Cardiac septum (tissue), 1 donor: ENCODE data around the gene RASA3. TPM values are rescaled to one million over a fixed set of nuclear protein-coding genes. Genes with fewer than 3 reads are reported as not detected.
"Not testable (repeated sequence)": the region's sequence is repeated elsewhere in the genome, so short reads cannot be mapped to it uniquely, and the experiment has no call there.

Experiments
- DNase-seq: peaks from one replicate; pipeline ENCODE4 v3.0.0-alpha.2; 2020; ENCODE audit warnings: low spot score
- intact Hi-C: fragments of 100-400 bp; cut with DNase I; formaldehyde crosslinking; loops from one replicate; pipeline ENCODE4 v1.14.0; 2022
- total RNA-seq: library from RNA; stranded (reverse); fragmentation: NEBNext Ultra II Directional; extraction: Animal tissue kit (Norgen Biotek cat#: 25700); gene quantifications from one replicate; pipeline ENCODE4 v1.2.1, GENCODE V29; 2021
- donor health status: DM: no; HTN: no; CAD: no.

RASA3 gene
- total RNA-seq, 1 donor from 2014 or later, result 9.7 TPM

- DNase-seq, result peak; percentile 47
- intact Hi-C loops, result no loop called here
These were observed 55.9 kb downstream of the RASA3 start for GRCh38 chr13:114076329-114077090.

GRCh38 chr13:114075811-114076210 lies 56.6 kb downstream of the RASA3 start:
- peak; percentile 19 for DNase-seq
- intact Hi-C loops, result not testable (repeated sequence)

- intact Hi-C loops, result no loop called here
- DNase-seq, result peak; percentile 68
These were observed 57.6 kb downstream of the RASA3 start for GRCh38 chr13:114074671-114075315.

- peak; percentile 10 for DNase-seq
- intact Hi-C loops, result no loop called here
These were observed 58.4 kb downstream of the RASA3 start for GRCh38 chr13:114073881-114074612.

GRCh38 chr13:114072421-114072820 lies 60.0 kb downstream of the RASA3 start:
- DNase-seq, result peak; percentile 29
- intact Hi-C loops, result no loop called here

- DNase-seq, result peak; percentile 71
- intact Hi-C loops, result no loop called here
These were observed 60.4 kb downstream of the RASA3 start for GRCh38 chr13:114071991-114072390.

- DNase-seq, result peak; percentile 17
- intact Hi-C loops, result no loop called here
These were observed 61.0 kb downstream of the RASA3 start for GRCh38 chr13:114071410-114071809.

- peak; percentile 46 for DNase-seq
- intact Hi-C loops, result no loop called here
These were observed 62.2 kb downstream of the RASA3 start for GRCh38 chr13:114070098-114070799.

- DNase-seq, result no peak
- intact Hi-C loops, result no loop called here
These were observed 62.9 kb downstream of the RASA3 start for GRCh38 chr13:114069376-114070097.

GRCh38 chr13:114068656-114069318 lies 63.6 kb downstream of the RASA3 start:
- intact Hi-C loops, result no loop called here
- DNase-seq, result peak; percentile 74

- no peak for DNase-seq
- intact Hi-C loops, result no loop called here
These were observed 64.4 kb downstream of the RASA3 start for GRCh38 chr13:114067886-114068651.

GRCh38 chr13:114067381-114067885 lies 65.0 kb downstream of the RASA3 start:
- no peak for DNase-seq
- intact Hi-C loops, result no loop called here

- no peak for DNase-seq
- intact Hi-C loops, result no loop called here
These were observed 65.5 kb downstream of the RASA3 start for GRCh38 chr13:114066956-114067355.

- intact Hi-C loops, result loop anchor here (2.0 kb wide), 1 partner anchor 65 kb away; no protein-coding TSS in a partner anchor
- no peak for DNase-seq
These were observed 66.3 kb downstream of the RASA3 start for GRCh38 chr13:114065926-114066774.

GRCh38 chr13:114065141-114065925 lies 67.1 kb downstream of the RASA3 start:
- intact Hi-C loops, result loop anchor here (2.0 kb wide), 1 partner anchor 65 kb away; no protein-coding TSS in a partner anchor
- peak; percentile 93 for DNase-seq
